ENCODE results near the gene SERINC5. TPM values are rescaled to one million over a fixed set of nuclear protein-coding genes. Genes with fewer than 3 reads are reported as not detected.
"Not testable (repeated sequence)": the region's sequence is repeated elsewhere in the genome, so short reads cannot be mapped to it uniquely, and the experiment has no call there.

SERINC5 gene
- total RNA-seq, 1 donor from 2014 or later: 21.2 TPM

- no peak for DNase-seq (ENCODE audit: low spot score)
- Mint-ChIP-seq H3K4me3 (peak overlapping the region; percentile 48), H3K9me3 (peaks cover 7% of the 10 kb centered on the region), H3K4me1 (ENCODE audit: low read depth) (peaks cover 23% of the 10 kb centered on the region), H3K27me3 (ENCODE audit: insufficient read depth) (no peaks in the 10 kb centered on the region), H3K36me3 (ENCODE audit: low read depth) (peaks cover 10% of the 10 kb centered on the region), H3K27ac (peak overlapping the region; percentile 70)
- intact Hi-C loops (cut with micrococcal nuclease): loop anchor here (1.0 to 5.0 kb wide), 12 partner anchors 10 to 629 kb away; no protein-coding TSS in a partner anchor
Measured at GRCh38 chr5:80125962-80126480, 129.8 kb downstream of the SERINC5 start.

- intact Hi-C loops (cut with micrococcal nuclease): loop anchor here (5.0 kb wide), 1 partner anchor 563 kb away; no protein-coding TSS in a partner anchor
- Mint-ChIP-seq H3K9me3 (no peaks in the 10 kb centered on the region), H3K27ac (peak overlapping the region; percentile 70), H3K27me3 (ENCODE audit: insufficient read depth) (no peaks in the 10 kb centered on the region), H3K4me3 (peak overlapping the region; percentile 48), H3K4me1 (ENCODE audit: low read depth) (peaks cover 23% of the 10 kb centered on the region), H3K36me3 (ENCODE audit: low read depth) (peaks cover 8% of the 10 kb centered on the region)
- DNase-seq (ENCODE audit: low spot score): no peak
Measured at GRCh38 chr5:80125022-80125961, 130.6 kb downstream of the SERINC5 start.

GRCh38 chr5:80124121-80124918 is 131.5 kb downstream of the SERINC5 start:
- intact Hi-C loops (cut with micrococcal nuclease): no loop called here
- Mint-ChIP-seq H3K4me1 (ENCODE audit: low read depth) (peaks cover 23% of the 10 kb centered on the region), H3K4me3 (no peak overlapping the region), H3K36me3 (ENCODE audit: low read depth) (peaks cover 8% of the 10 kb centered on the region), H3K9me3 (no peaks in the 10 kb centered on the region), H3K27ac (no peak overlapping the region), H3K27me3 (ENCODE audit: insufficient read depth) (no peaks in the 10 kb centered on the region)
- no peak for DNase-seq (ENCODE audit: low spot score)

DNA sequence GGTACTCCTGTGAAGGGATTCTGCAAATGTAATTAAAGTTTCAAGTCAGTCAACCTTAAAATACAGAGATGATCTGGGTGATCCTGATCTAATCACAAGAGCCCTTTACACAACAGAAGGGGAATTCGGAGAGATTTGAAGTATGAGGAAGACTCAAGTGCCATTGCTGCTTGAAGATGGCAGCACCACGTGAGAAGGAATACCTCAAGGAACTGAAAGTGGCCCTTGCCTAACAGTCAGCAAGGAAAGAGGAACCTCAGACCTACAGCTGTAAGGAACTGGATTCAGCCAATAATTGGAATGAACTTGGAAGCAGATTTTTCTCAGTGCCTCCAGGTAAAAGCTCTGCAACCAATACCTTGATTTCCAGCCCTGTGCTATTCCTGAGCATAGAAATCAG is 133.3 kb downstream of the SERINC5 start:
- Mint-ChIP-seq H3K9me3 (peaks cover 12% of the 10 kb centered on the region), H3K4me3 (no peak overlapping the region), H3K27me3 (ENCODE audit: insufficient read depth) (no peaks in the 10 kb centered on the region), H3K4me1 (ENCODE audit: low read depth) (peaks cover 26% of the 10 kb centered on the region), H3K36me3 (ENCODE audit: low read depth) (peaks cover 11% of the 10 kb centered on the region), H3K27ac (no peak overlapping the region)
- intact Hi-C loops (cut with micrococcal nuclease): no loop called here
- DNase-seq (ENCODE audit: low spot score): no peak

GRCh38 chr5:80119372-80119771 is 136.5 kb downstream of the SERINC5 start:
- H3K27ac Mint-ChIP-seq: no peak overlapping the region
- H3K36me3 Mint-ChIP-seq (ENCODE audit: low read depth): peaks cover 14% of the 10 kb centered on the region
- H3K4me3 Mint-ChIP-seq: no peak overlapping the region
- no peaks in the 10 kb centered on the region for H3K27me3 Mint-ChIP-seq (ENCODE audit: insufficient read depth)
- no peak for DNase-seq (ENCODE audit: low spot score)
- H3K4me1 Mint-ChIP-seq (ENCODE audit: low read depth): peaks cover 13% of the 10 kb centered on the region
- H3K9me3 Mint-ChIP-seq: peaks cover 21% of the 10 kb centered on the region
- intact Hi-C loops (cut with micrococcal nuclease): no loop called here

GRCh38 chr5:80117446-80117845 is 138.4 kb downstream of the SERINC5 start:
- peaks cover 19% of the 10 kb centered on the region for H3K36me3 Mint-ChIP-seq (ENCODE audit: low read depth)
- no peak overlapping the region for H3K27ac Mint-ChIP-seq
- no peak for DNase-seq (ENCODE audit: low spot score)
- no peak overlapping the region for H3K4me3 Mint-ChIP-seq
- peaks cover 9% of the 10 kb centered on the region for H3K4me1 Mint-ChIP-seq (ENCODE audit: low read depth)
- intact Hi-C loops (cut with micrococcal nuclease): no loop called here
- peaks cover 25% of the 10 kb centered on the region for H3K9me3 Mint-ChIP-seq
- no peaks in the 10 kb centered on the region for H3K27me3 Mint-ChIP-seq (ENCODE audit: insufficient read depth)

- Mint-ChIP-seq H3K4me3 (no peak overlapping the region), H3K27me3 (ENCODE audit: insufficient read depth) (no peaks in the 10 kb centered on the region)
Measured at GRCh38 chr5:80116465-80116864, 139.4 kb downstream of the SERINC5 start.

GRCh38 chr5:80116000-80116399 is 139.8 kb downstream of the SERINC5 start:
- Mint-ChIP-seq H3K4me1 (ENCODE audit: low read depth) (peaks cover 9% of the 10 kb centered on the region), H3K9me3 (peaks cover 25% of the 10 kb centered on the region), H3K27ac (no peak overlapping the region), H3K4me3 (no peak overlapping the region), H3K36me3 (ENCODE audit: low read depth) (peaks cover 18% of the 10 kb centered on the region), H3K27me3 (ENCODE audit: insufficient read depth) (no peaks in the 10 kb centered on the region)
- intact Hi-C loops (cut with micrococcal nuclease): no loop called here
- DNase-seq (ENCODE audit: low spot score): no peak

More at GRCh38 chr5:80116465-80116864, 139.4 kb downstream of the SERINC5 start:
- DNase-seq (ENCODE audit: low spot score): no peak
- Mint-ChIP-seq H3K36me3 (ENCODE audit: low read depth) (peaks cover 18% of the 10 kb centered on the region), H3K27ac (no peak overlapping the region), H3K4me1 (ENCODE audit: low read depth) (peaks cover 9% of the 10 kb centered on the region), H3K9me3 (peaks cover 25% of the 10 kb centered on the region)
- intact Hi-C loops (cut with micrococcal nuclease): no loop called here

DNA sequence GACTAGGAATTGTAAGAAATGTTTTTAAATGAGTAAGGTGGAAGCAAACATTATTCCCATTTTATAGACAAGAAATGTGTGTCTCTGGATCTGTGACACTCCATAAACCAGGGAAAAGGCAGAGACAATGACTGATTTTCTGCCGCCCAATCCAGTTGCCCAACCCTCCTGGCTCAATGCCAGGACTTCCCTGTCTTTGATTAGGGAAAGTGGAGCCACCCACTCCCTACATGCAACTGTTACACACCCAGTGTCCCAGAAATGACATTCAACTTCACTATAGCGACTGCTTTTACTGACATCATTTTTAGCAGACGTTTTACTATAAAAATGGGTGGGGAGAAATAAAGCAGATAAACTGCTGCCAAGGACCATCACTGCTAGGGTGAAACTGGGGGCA is 141.0 kb downstream of the SERINC5 start:
- no peak overlapping the region for H3K27ac Mint-ChIP-seq

DNA sequence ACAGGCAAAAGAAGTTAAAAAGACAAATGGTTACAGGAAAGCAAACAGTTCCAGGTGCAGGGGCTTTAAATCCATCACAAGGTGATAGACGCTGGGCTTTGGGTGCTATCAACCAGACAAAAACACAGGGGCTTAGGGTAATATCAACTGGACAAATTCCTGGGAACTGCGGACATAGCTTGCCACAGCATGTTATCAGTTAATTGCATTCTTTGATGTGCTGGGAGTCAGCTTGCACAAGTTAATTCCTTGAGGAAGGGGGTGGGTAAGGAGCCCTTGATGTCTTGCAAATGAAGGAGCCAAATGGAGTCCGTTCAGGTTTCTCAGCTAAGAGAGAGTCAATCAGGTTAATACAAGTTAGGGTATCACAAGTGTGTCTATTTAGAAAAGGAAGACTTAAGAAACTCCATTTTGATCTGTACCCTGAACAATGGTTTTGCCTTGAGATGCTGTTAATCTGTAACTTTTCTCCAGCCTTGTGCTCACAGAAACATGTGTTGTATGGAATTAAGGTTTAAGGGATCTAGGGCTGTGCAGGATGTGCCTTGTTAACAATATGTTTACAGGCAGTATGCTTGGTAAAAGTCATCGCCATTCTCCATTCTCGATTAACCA is 144.4 kb downstream of the SERINC5 start:
- H3K36me3 Mint-ChIP-seq (ENCODE audit: low read depth): peaks cover 13% of the 10 kb centered on the region
- H3K4me3 Mint-ChIP-seq; H3K4me1 Mint-ChIP-seq (ENCODE audit: low read depth); H3K27ac Mint-ChIP-seq; DNase-seq (ENCODE audit: low spot score); intact Hi-C loops (cut with micrococcal nuclease); H3K27me3 Mint-ChIP-seq (ENCODE audit: insufficient read depth): not testable (repeated sequence)
- peaks cover 16% of the 10 kb centered on the region for H3K9me3 Mint-ChIP-seq

More for the DNA sequence above, 141.0 kb downstream of the SERINC5 start:
- no peak overlapping the region for H3K4me3 Mint-ChIP-seq
- peaks cover 18% of the 10 kb centered on the region for H3K36me3 Mint-ChIP-seq (ENCODE audit: low read depth)
- DNase-seq (ENCODE audit: low spot score): no peak
- peaks cover 4% of the 10 kb centered on the region for H3K27me3 Mint-ChIP-seq (ENCODE audit: insufficient read depth)
- intact Hi-C loops (cut with micrococcal nuclease): no loop called here
- peaks cover 25% of the 10 kb centered on the region for H3K9me3 Mint-ChIP-seq
- peaks cover 9% of the 10 kb centered on the region for H3K4me1 Mint-ChIP-seq (ENCODE audit: low read depth)

- Mint-ChIP-seq H3K36me3 (ENCODE audit: low read depth) (peaks cover 10% of the 10 kb centered on the region), H3K27ac (no peak overlapping the region), H3K27me3 (ENCODE audit: insufficient read depth) (peaks cover 4% of the 10 kb centered on the region), H3K9me3 (peaks cover 14% of the 10 kb centered on the region), H3K4me3 (no peak overlapping the region), H3K4me1 (ENCODE audit: low read depth) (peaks cover 3% of the 10 kb centered on the region)
- DNase-seq (ENCODE audit: low spot score): no peak
- intact Hi-C loops (cut with micrococcal nuclease): no loop called here
Measured at GRCh38 chr5:80109646-80110478, 146.0 kb downstream of the SERINC5 start.

GRCh38 chr5:80106916-80107315 is 148.9 kb downstream of the SERINC5 start:
- no peak overlapping the region for H3K27ac Mint-ChIP-seq
- peaks cover 6% of the 10 kb centered on the region for H3K9me3 Mint-ChIP-seq
- intact Hi-C loops (cut with micrococcal nuclease): no loop called here
- DNase-seq (ENCODE audit: low spot score): no peak
- H3K27me3 Mint-ChIP-seq (ENCODE audit: insufficient read depth): peaks cover 4% of the 10 kb centered on the region
- H3K36me3 Mint-ChIP-seq (ENCODE audit: low read depth): peaks cover 2% of the 10 kb centered on the region
- H3K4me3 Mint-ChIP-seq: no peak overlapping the region
- peaks cover 7% of the 10 kb centered on the region for H3K4me1 Mint-ChIP-seq (ENCODE audit: low read depth)

Data from activated T-helper 1 cell treated with anti-CD3 and anti-CD28 coated beads, Interleukin-12 subunit alpha, Interleukin-12 subunit beta, Interleukin-2, Interleukin-4 antibody, amounts not matched to agents 30 ng/mL and 10 ng/mL and 1 ng/mL, durations not matched to agents 14 hours and 24 hours and 36 hours (primary cell).